ENCODE data around the gene INO80D. TPM values are rescaled to one million over a fixed set of nuclear protein-coding genes. Genes with fewer than 3 reads are reported as not detected.

Gene INO80D
- total RNA-seq, 4 donors from 2014 or later = 11.3 to 16.9 (median 14.6) TPM

DNA sequence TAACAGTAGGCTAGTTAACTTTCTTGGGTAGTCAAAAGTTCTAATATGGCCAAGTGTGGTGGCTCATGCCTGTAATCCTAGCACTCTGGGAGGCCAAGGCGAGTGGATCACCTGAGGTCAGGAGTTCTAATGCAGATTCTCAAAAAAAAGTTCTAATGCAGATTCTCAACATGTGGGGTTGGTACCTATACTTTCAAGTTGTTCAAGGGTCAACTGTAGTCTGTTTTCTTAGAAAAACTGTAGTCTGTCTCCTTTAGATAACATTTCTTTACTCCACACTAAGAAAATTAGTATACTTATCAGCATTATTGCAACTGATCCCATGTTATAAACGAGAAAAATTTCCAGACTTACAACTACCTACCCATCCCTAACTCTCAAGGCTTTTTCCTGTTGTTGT, 16.6 kb downstream of the INO80D start:
- no peak for TF ChIP-seq POLR2A (IDR thresholded peaks at IDR 0.05)
- TF ChIP-seq, protein P1, sequence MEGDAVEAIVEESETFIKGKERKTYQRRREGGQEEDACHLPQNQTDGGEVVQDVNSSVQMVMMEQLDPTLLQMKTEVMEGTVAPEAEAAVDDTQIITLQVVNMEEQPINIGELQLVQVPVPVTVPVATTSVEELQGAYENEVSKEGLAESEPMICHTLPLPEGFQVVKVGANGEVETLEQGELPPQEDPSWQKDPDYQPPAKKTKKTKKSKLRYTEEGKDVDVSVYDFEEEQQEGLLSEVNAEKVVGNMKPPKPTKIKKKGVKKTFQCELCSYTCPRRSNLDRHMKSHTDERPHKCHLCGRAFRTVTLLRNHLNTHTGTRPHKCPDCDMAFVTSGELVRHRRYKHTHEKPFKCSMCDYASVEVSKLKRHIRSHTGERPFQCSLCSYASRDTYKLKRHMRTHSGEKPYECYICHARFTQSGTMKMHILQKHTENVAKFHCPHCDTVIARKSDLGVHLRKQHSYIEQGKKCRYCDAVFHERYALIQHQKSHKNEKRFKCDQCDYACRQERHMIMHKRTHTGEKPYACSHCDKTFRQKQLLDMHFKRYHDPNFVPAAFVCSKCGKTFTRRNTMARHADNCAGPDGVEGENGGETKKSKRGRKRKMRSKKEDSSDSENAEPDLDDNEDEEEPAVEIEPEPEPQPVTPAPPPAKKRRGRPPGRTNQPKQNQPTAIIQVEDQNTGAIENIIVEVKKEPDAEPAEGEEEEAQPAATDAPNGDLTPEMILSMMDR (IDR thresholded peaks at IDR 0.05 in 4 of 5, conservative IDR thresholded peaks at IDR 0.05 in 1 of 5) = no peak
- intact Hi-C loops (cut with DNase I; ENCODE audit: low total_unique reads) (no loop called here), in situ Hi-C loops (cut with MboI; ENCODE audit: low sequenced_read_pairs in 4 of 4) (no loop called here)
- Histone ChIP-seq H3K27ac (no peak overlapping the region), H3K27me3 (no peaks in the 10 kb centered on the region), H3K4me1 (no peaks in the 10 kb centered on the region), H3K4me3 (no peak overlapping the region), H3K9me3 (no peaks in the 10 kb centered on the region), H3K36me3 (peaks cover 0 to 6% of the 10 kb centered on the region in 2 donors)
- ATAC-seq (no peak), DNase-seq (no peak)

DNA sequence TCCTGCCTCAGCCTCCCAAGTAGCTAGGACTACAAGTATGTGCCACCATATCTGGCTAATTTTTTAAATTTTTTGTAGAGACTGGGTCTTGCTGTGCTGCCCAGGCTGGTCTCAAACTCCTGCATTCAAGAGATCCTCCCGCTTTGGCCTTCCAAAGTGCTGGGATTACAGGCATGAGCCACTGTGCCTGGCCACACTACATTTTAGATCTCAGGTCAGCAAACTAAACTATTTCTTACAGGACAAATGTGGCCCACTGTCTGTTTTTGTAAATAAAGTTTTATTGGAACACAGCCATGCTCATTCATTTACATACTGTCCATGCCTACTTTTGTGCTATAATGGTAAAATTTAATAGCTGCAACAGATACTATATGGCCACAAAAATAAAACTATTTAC, 17.8 kb downstream of the INO80D start:
- no peak overlapping the region for H3K27ac ChIP-seq
- ATAC-seq (no peak), DNase-seq (no peak)
- H3K36me3 ChIP-seq = peaks cover 0 to 2% of the 10 kb centered on the region in 2 donors
- no peaks in the 10 kb centered on the region for H3K27me3 ChIP-seq
- no peak overlapping the region for H3K4me3 ChIP-seq
- TF ChIP-seq, protein P1 (IDR thresholded peaks at IDR 0.05 in 4 of 5, conservative IDR thresholded peaks at IDR 0.05 in 1 of 5) = no peak
- no peak for TF ChIP-seq POLR2A (IDR thresholded peaks at IDR 0.05)
- intact Hi-C loops (cut with DNase I; ENCODE audit: low total_unique reads) (no loop called here), in situ Hi-C loops (cut with MboI; ENCODE audit: low sequenced_read_pairs in 4 of 4) (no loop called here)
- H3K9me3 ChIP-seq = no peaks in the 10 kb centered on the region
- H3K4me1 ChIP-seq = no peaks in the 10 kb centered on the region

DNA sequence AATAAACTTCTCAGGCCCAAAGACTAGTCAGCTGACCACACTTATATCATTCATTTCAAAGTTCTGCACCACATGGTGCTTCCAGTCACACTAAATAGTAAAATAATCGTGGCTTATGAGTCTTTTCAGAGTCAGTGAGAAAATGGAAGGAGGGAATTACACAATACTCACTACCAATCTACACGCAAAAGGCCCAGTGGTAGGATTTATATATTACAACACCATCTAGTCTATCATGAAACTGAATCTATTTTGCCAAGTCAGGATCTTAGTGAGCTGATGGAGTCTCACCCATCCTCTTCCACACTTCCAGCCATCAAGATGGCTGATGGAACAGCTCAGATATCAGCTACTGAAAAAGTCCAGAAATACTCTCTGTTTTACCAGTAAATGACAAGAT, 21.9 kb downstream of the INO80D start:
- no peaks in the 10 kb centered on the region for H3K9me3 ChIP-seq
- H3K27ac ChIP-seq = no peak overlapping the region
- TF ChIP-seq POLR2A (IDR thresholded peaks at IDR 0.05) = no peak
- TF ChIP-seq, protein P1 (IDR thresholded peaks at IDR 0.05 in 4 of 5, conservative IDR thresholded peaks at IDR 0.05 in 1 of 5) = no peak
- peaks cover 3 to 28% of the 10 kb centered on the region in 2 donors for H3K36me3 ChIP-seq
- no peaks in the 10 kb centered on the region for H3K27me3 ChIP-seq
- ATAC-seq = no peak
- DNase-seq = no peak
- intact Hi-C loops (cut with DNase I; ENCODE audit: low total_unique reads) = no loop called here
- H3K4me1 ChIP-seq = no peaks in the 10 kb centered on the region
- no peak overlapping the region for H3K4me3 ChIP-seq
- in situ Hi-C loops (cut with MboI; ENCODE audit: low sequenced_read_pairs in 4 of 4) = no loop called here

DNA sequence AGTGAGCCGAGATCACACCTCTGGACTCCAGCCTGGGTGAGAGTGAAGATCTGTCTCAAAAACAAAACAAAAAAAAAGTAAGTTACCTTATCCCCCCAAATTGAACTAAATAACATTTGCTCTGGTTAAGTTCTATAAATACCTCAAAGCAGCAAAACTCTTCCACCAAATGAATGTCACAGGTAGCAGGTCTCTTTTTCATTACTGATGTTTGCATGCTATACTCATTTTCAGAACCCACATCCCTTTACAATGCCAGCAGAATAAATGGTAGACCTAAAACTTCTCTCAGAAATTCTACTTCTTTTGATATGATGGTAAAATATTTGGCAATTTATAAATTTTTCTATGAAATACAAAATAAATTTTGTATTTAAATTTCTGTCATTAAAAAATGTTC, 22.3 kb downstream of the INO80D start:
- peaks cover 3 to 28% of the 10 kb centered on the region in 2 donors for H3K36me3 ChIP-seq
- no peaks in the 10 kb centered on the region for H3K27me3 ChIP-seq
- H3K9me3 ChIP-seq = no peaks in the 10 kb centered on the region
- no peaks in the 10 kb centered on the region for H3K4me1 ChIP-seq
- no peak overlapping the region for H3K27ac ChIP-seq
- no peak for ATAC-seq
- H3K4me3 ChIP-seq = no peak overlapping the region
- TF ChIP-seq, protein P1 (IDR thresholded peaks at IDR 0.05 in 4 of 5, conservative IDR thresholded peaks at IDR 0.05 in 1 of 5) = no peak
- TF ChIP-seq POLR2A (IDR thresholded peaks at IDR 0.05) = no peak
- intact Hi-C loops (cut with DNase I; ENCODE audit: low total_unique reads) = no loop called here
- in situ Hi-C loops (cut with MboI; ENCODE audit: low sequenced_read_pairs in 4 of 4) = no loop called here
- DNase-seq = no peak

DNA sequence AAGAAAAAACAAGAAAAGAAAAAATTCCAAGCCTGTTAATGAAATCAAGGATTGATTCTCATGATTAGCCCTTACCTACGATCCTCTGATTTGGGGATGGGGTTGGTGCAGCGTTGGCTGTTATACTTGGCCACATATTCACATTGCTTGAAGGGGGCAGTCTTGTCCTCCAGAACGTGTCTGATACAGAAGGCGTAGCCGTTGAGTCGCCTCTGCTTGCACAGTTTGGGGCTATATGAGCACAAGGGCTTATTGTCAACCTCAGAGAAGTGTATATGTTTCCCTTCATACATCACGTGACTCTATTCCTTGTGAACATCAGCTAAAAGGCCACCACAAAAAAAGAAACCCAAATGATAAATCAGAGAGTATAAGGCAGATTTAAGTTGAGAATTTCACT, 23.2 kb downstream of the INO80D start:
- H3K4me1 ChIP-seq = no peaks in the 10 kb centered on the region
- H3K36me3 ChIP-seq = peaks cover 3 to 28% of the 10 kb centered on the region in 2 donors
- ATAC-seq = no peak
- in situ Hi-C loops (cut with MboI; ENCODE audit: low sequenced_read_pairs in 4 of 4) (no loop called here), intact Hi-C loops (cut with DNase I; ENCODE audit: low total_unique reads) (no loop called here)
- H3K9me3 ChIP-seq = no peaks in the 10 kb centered on the region
- H3K27me3 ChIP-seq = no peaks in the 10 kb centered on the region
- TF ChIP-seq, protein P1 (IDR thresholded peaks at IDR 0.05 in 4 of 5, conservative IDR thresholded peaks at IDR 0.05 in 1 of 5) = no peak
- no peak for TF ChIP-seq POLR2A (IDR thresholded peaks at IDR 0.05)
- no peak overlapping the region for H3K4me3 ChIP-seq
- no peak for DNase-seq
- no peak overlapping the region for H3K27ac ChIP-seq
